Cardiac muscle cell (in vitro differentiated cells and primary cell): Measurements from ENCODE around the gene NME9. TPM values are rescaled to one million over a fixed set of nuclear protein-coding genes. Genes with fewer than 3 reads are reported as not detected.

Experiments
- DNase-seq, 2 donors: peaks; one replicate each; pipeline versions ENCODE4 v3.0.0 to v3.0.0-alpha.2; 2010 to 2017; ENCODE audit warnings: low read depth in 1 of 2, low spot score in 1 of 2
- H3K27ac ChIP-seq: fragments of 200-600 bp; sonication (generic); 2 replicates; pipeline ENCODE4 v1.5.1; 2016
- H3K27me3 ChIP-seq: fragments of 200-600 bp; sonication (generic); 2 replicates; pipeline ENCODE4 v1.6.0; 2016; ENCODE audit warnings: control low read depth
- H3K36me3 ChIP-seq: fragments of 200-600 bp; sonication (generic); 2 replicates; pipeline ENCODE4 v1.5.1; 2016; ENCODE audit warnings: control low read depth
- H3K4me1 ChIP-seq: fragments of 200-600 bp; sonication (generic); 2 replicates; pipeline ENCODE4 v1.8.1; 2017; ENCODE audit warnings: low read depth, mild to moderate bottlenecking, mixed run types
- H3K4me3 ChIP-seq: fragments of 200-600 bp; sonication (generic); 2 replicates; pipeline ENCODE4 v1.5.1; 2016; ENCODE audit warnings: mild to moderate bottlenecking
- H3K9me3 ChIP-seq: fragments of 200-600 bp; sonication (generic); 2 replicates; pipeline ENCODE4 v1.5.1; 2017; ENCODE audit warnings: low read depth, mild to moderate bottlenecking, control low read depth
- CTCF ChIP-seq: IDR thresholded peaks from 2 replicates; pipeline ENCODE4 v1.5.1; 2012; ENCODE audit warnings: low read depth, mild to moderate bottlenecking, low read length
- polyA plus RNA-seq: library from polyadenylated mRNA; unstranded; fragments of >200 nt; fragmentation: Nextera tagmentation; extraction: Ambion mirVana; gene quantifications from 2 replicates; pipeline ENCODE4 v1.2.1, GENCODE V29; 2016
- total RNA-seq: library from RNA; depleted of rRNA; stranded (reverse); fragments of >200 nt; gene quantifications from 2 replicates; pipeline ENCODE4 v1.2.3, GENCODE V29; 2016

The NME9 gene
- total and polyA plus RNA-seq, 2 experiments from 2014 or later: 2.9 to 5.1 TPM

GRCh38 chr3:138370321-138370720 is 40.7 kb upstream of the NME9 start:
- Histone ChIP-seq H3K4me1 (peaks cover 56% of the 10 kb centered on the region), H3K36me3 (peaks cover 6% of the 10 kb centered on the region), H3K27ac (peak overlapping the region; percentile 53), H3K27me3 (no peaks in the 10 kb centered on the region), H3K4me3 (no peak overlapping the region), H3K9me3 (no peaks in the 10 kb centered on the region)
- TF ChIP-seq CTCF: no peak
- no peak for DNase-seq

DNA sequence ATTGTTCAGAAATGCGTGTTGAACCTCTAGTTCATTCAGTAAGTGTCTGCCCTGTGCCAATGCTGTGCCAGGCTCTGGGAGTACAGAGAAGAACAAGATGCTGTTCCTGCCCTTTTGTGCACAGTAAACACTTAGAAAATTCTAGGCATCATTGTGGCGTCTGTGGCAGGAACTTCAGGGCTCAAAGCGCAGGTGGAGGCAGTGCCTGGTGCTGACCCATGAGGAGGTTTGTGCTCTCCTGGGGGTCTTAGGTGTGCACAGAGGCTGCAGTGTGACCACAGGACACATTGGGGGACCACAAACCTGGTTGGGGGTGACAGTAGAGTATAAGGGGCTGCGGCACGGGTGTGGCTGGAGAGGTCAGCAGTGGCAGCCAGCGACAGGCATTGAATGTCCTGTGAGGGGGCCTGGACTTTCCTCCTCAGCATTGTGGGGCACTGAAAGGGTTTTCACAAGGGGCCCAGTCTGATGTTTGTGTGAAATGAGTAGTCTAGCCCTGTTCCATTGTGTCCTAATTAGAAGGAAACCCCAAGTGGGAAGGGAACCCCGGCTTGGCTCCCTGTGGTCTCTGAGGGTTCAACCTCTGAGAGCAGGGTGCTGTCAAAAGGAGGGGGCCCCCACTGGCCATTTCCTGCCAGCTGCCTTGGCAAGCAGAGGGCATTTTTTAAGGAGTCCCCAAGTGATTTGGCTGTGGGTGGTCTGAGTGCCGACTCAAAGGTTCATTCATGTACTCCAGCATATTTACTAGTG is 39.7 kb upstream of the NME9 start:
- DNase-seq: peak in 1 of 2 donors; percentile 18
- H3K36me3 ChIP-seq: peaks cover 6% of the 10 kb centered on the region
- peak overlapping the region; percentile 53 for H3K27ac ChIP-seq
- peaks cover 51% of the 10 kb centered on the region for H3K4me1 ChIP-seq
- no peak for TF ChIP-seq CTCF
- no peaks in the 10 kb centered on the region for H3K27me3 ChIP-seq
- no peak overlapping the region for H3K4me3 ChIP-seq
- H3K9me3 ChIP-seq: no peaks in the 10 kb centered on the region

- peak in 1 of 2 donors; percentile 12 for DNase-seq
- H3K27ac ChIP-seq: peak overlapping the region; percentile 53
- H3K4me1 ChIP-seq: peaks cover 39% of the 10 kb centered on the region
- TF ChIP-seq CTCF: no peak
- H3K9me3 ChIP-seq: no peaks in the 10 kb centered on the region
- H3K36me3 ChIP-seq: no peaks in the 10 kb centered on the region
- no peaks in the 10 kb centered on the region for H3K27me3 ChIP-seq
- H3K4me3 ChIP-seq: no peak overlapping the region
Measured at GRCh38 chr3:138367911-138368310, 38.3 kb upstream of the NME9 start.

- TF ChIP-seq CTCF: no peak
- Histone ChIP-seq H3K27me3 (no peaks in the 10 kb centered on the region), H3K27ac (no peak overlapping the region), H3K36me3 (no peaks in the 10 kb centered on the region), H3K9me3 (no peaks in the 10 kb centered on the region), H3K4me1 (peaks cover 36% of the 10 kb centered on the region), H3K4me3 (no peak overlapping the region)
- no peak for DNase-seq
Measured at GRCh38 chr3:138367326-138367850, 37.7 kb upstream of the NME9 start.

- Histone ChIP-seq H3K4me3 (no peak overlapping the region), H3K27me3 (no peaks in the 10 kb centered on the region), H3K9me3 (no peaks in the 10 kb centered on the region), H3K27ac (no peak overlapping the region), H3K36me3 (no peaks in the 10 kb centered on the region), H3K4me1 (peaks cover 24% of the 10 kb centered on the region)
- no peak for TF ChIP-seq CTCF
- no peak for DNase-seq
Measured at GRCh38 chr3:138366006-138366759, 36.5 kb upstream of the NME9 start.
